H1 (cell line): ENCODE measurements around the gene C20orf141. TPM values are rescaled to one million over a fixed set of nuclear protein-coding genes. Genes with fewer than 3 reads are reported as not detected.

Experiments used
- CTCF ChIA-PET: fragments of 300-600 bp; sonication (Branson Sonifier 250); formaldehyde crosslinking; loops from one replicate; lab custom pipeline; 2021; ENCODE audit not compliant: partially characterized antibody; lab: Charles Lee
- POLR2A ChIA-PET: fragments of 300-600 bp; sonication (Branson Sonifier 250); formaldehyde crosslinking; loops from one replicate; lab custom pipeline; 2021; ENCODE audit warnings: inconsistent platforms; ENCODE audit not compliant: partially characterized antibody; lab: Charles Lee
- DNase-seq, 2 experiments: peaks; one replicate each; pipeline versions ENCODE4 v3.0.0 to v3.0.0-alpha.2; 2010 to 2022; ENCODE audit warnings: low spot score in 2 of 2, low read depth in 1 of 2, mixed read lengths in 1 of 2
- FAIRE-seq: peaks from 2 replicates; lab custom pipeline; 2011; peaks lifted over from hg19 to GRCh38; lab: Jason Lieb, UNC
- H2AFZ ChIP-seq: 2 replicates; pipeline ENCODE4 v1.8.1; 2012; ENCODE audit warnings: low read length, inconsistent platforms
- H2AK5ac ChIP-seq: 2 replicates; pipeline ENCODE4 v1.6.1; 2013; ENCODE audit warnings: low read depth, low read length
- H2BK120ac ChIP-seq: replicated peaks from 2 replicates; pipeline ENCODE3; 2013; ENCODE audit warnings: low read depth, low read length, inconsistent platforms
- H2BK12ac ChIP-seq: 2 replicates; pipeline ENCODE4 v1.6.1; 2013; ENCODE audit warnings: low read depth, low read length
- H2BK15ac ChIP-seq: 2 replicates; pipeline ENCODE4 v1.6.1; 2013; ENCODE audit warnings: low read length
- H2BK20ac ChIP-seq: 2 replicates; pipeline ENCODE4 v1.6.1; 2013; ENCODE audit warnings: low read length
- H2BK5ac ChIP-seq: 2 replicates; pipeline ENCODE4 v1.6.1; 2013; ENCODE audit warnings: low read depth, low read length
- H3K14ac ChIP-seq: 2 replicates; pipeline ENCODE4 v1.6.1; 2013; ENCODE audit warnings: inconsistent platforms; ENCODE audit not compliant: insufficient read length
- H3K18ac ChIP-seq: 2 replicates; pipeline ENCODE4 v1.6.1; 2013; ENCODE audit warnings: low read length; ENCODE audit errors: extremely low read depth
- H3K23ac ChIP-seq: 2 replicates; pipeline ENCODE4 v1.6.1; 2013; ENCODE audit warnings: inconsistent platforms; ENCODE audit not compliant: insufficient read length
- H3K23me2 ChIP-seq: 2 replicates; pipeline ENCODE4 v1.6.1; 2013; ENCODE audit warnings: low read depth, low read length
- H3K27ac ChIP-seq: 2 replicates; pipeline ENCODE4 v1.6.1; 2011; ENCODE audit warnings: low read depth, low read length, inconsistent platforms
- H3K27me3 ChIP-seq, 4 experiments: replicated peaks in 1 of 4; 1 replicate in 1 of 4; 2 replicates in 3 of 4; pipeline versions ENCODE4 v1.6.1 to v1.8.1; 2011 to 2013; ENCODE audit warnings: low read length in 3 of 4, mild to moderate bottlenecking in 3 of 4, inconsistent platforms in 2 of 4, mixed read lengths in 2 of 4, moderate library complexity in 1 of 4; ENCODE audit not compliant: control insufficient read depth in 3 of 4, insufficient read depth in 3 of 4; ENCODE audit errors: extremely low read depth in 1 of 4
- H3K36me3 ChIP-seq, 4 experiments: 2 replicates each; pipeline versions ENCODE4 v1.6.1 to v1.8.1; 2011 to 2013; ENCODE audit warnings: mild to moderate bottlenecking in 4 of 4, low read length in 3 of 4, moderate library complexity in 2 of 4, control low read depth in 1 of 4, inconsistent platforms in 1 of 4; ENCODE audit not compliant: insufficient read depth in 4 of 4, control insufficient read depth in 2 of 4
- H3K4ac ChIP-seq: replicated peaks from 2 replicates; pipeline ENCODE3; 2013; ENCODE audit warnings: low read length, low read depth, mixed read lengths, inconsistent platforms; ENCODE audit not compliant: insufficient read length
- H3K4me1 ChIP-seq, 4 experiments: replicated peaks in 1 of 4; 1 replicate in 1 of 4; 2 replicates in 3 of 4; pipeline versions ENCODE4 v1.6.1 to v1.8.1; 2011 to 2013; ENCODE audit warnings: low read length in 3 of 4, inconsistent platforms in 2 of 4, mixed read lengths in 1 of 4; ENCODE audit not compliant: insufficient read depth in 4 of 4, control insufficient read depth in 3 of 4
- H3K4me2 ChIP-seq, 2 experiments: 2 replicates each; pipeline versions ENCODE4 v1.6.1 to v1.8.1; 2011 to 2013; ENCODE audit warnings: low read depth in 2 of 2, low read length in 2 of 2, control low read depth in 1 of 2, inconsistent platforms in 1 of 2, mild to moderate bottlenecking in 1 of 2; ENCODE audit not compliant: insufficient read depth in 1 of 2
- H3K4me3 ChIP-seq, 4 experiments: fragments of 200-600, 300-600 bp in 1 of 4; sonication (generic), shearing (Covaris generic), sonication (Bioruptor Twin) in 1 of 4; 2 replicates each; pipeline versions ENCODE4 v1.5.1 to v1.8.1; 2011 to 2016; ENCODE audit warnings: low read length in 4 of 4, low read depth in 3 of 4, control low read depth in 2 of 4, inconsistent platforms in 2 of 4, mild to moderate bottlenecking in 2 of 4, mixed read lengths in 1 of 4, moderate library complexity in 1 of 4; ENCODE audit not compliant: insufficient read depth in 2 of 4; ENCODE audit errors: extremely low read depth in 1 of 4
- H3K56ac ChIP-seq: replicated peaks from 2 replicates; pipeline ENCODE3; 2013; ENCODE audit warnings: low read depth, mild to moderate bottlenecking, mixed read lengths, low read length, inconsistent platforms; ENCODE audit not compliant: insufficient read length
- H3K79me1 ChIP-seq: 2 replicates; pipeline ENCODE4 v1.6.1; 2013; ENCODE audit warnings: low read depth, low read length, control low read depth
- H3K79me2 ChIP-seq, 2 experiments: 2 replicates each; pipeline versions ENCODE4 v1.6.1 to v1.8.1; 2012 to 2013; ENCODE audit warnings: low read length in 2 of 2, mild to moderate bottlenecking in 2 of 2, inconsistent platforms in 1 of 2; ENCODE audit not compliant: insufficient read depth in 2 of 2, control insufficient read depth in 1 of 2
- H3K9ac ChIP-seq, 4 experiments: replicated peaks in 1 of 4; 1 replicate in 1 of 4; 2 replicates in 3 of 4; pipeline versions ENCODE4 v1.6.1 to v1.8.1; 2011 to 2013; ENCODE audit warnings: low read depth in 3 of 4, low read length in 3 of 4, control low read depth in 2 of 4, mild to moderate bottlenecking in 2 of 4, moderate library complexity in 2 of 4, inconsistent platforms in 1 of 4; ENCODE audit errors: extremely low read depth in 1 of 4
- H3K9me3 ChIP-seq, 2 experiments: 2 replicates each; pipeline versions ENCODE4 v1.6.1 to v1.8.1; 2012 to 2013; ENCODE audit warnings: mild to moderate bottlenecking in 2 of 2, moderate library complexity in 2 of 2, control low read depth in 1 of 2, inconsistent platforms in 1 of 2, low read depth in 1 of 2, low read length in 1 of 2, mixed read lengths in 1 of 2; ENCODE audit not compliant: insufficient read depth in 2 of 2
- H4K20me1 ChIP-seq, 2 experiments: replicated peaks in 1 of 2; 2 replicates each; pipeline versions ENCODE3 to v1.8.1; 2011 to 2013; ENCODE audit warnings: inconsistent platforms in 2 of 2, low read length in 2 of 2, mild to moderate bottlenecking in 1 of 2; ENCODE audit not compliant: insufficient read depth in 2 of 2, control insufficient read depth in 1 of 2
- H4K5ac ChIP-seq: 2 replicates; pipeline ENCODE4 v1.6.1; 2013; ENCODE audit warnings: low read length, low read depth, mixed read lengths, inconsistent platforms; ENCODE audit not compliant: insufficient read length
- H4K8ac ChIP-seq: 2 replicates; pipeline ENCODE4 v1.8.0; 2013; ENCODE audit warnings: mild to moderate bottlenecking, moderate library complexity, low read length, inconsistent platforms; ENCODE audit not compliant: insufficient read depth; ENCODE audit errors: extremely low read depth
- H4K91ac ChIP-seq: replicated peaks from 2 replicates; pipeline ENCODE3; 2013; ENCODE audit warnings: low read length, mixed read lengths, inconsistent platforms; ENCODE audit not compliant: insufficient read length
- ASH2L ChIP-seq: fragments of 200-600, 300-600 bp; sonication (generic); IDR thresholded peaks from one replicate; pipeline ENCODE4 v1.7.1; 2017; ENCODE audit warnings: low read length
- CBX5 ChIP-seq: fragments of 300-800, 300-1000 bp; sonication (generic); IDR thresholded peaks from 2 replicates; pipeline ENCODE4 v1.7.1; 2016; ENCODE audit warnings: antibody characterized with exemption, low read length, low read depth
- CHD2 ChIP-seq: IDR thresholded peaks from 2 replicates; pipeline ENCODE4 v1.6.1; 2012; ENCODE audit warnings: low read length, improper control_type of control experiment
- E2F6 ChIP-seq: IDR thresholded peaks from 2 replicates; pipeline ENCODE4 v1.6.1; 2012; ENCODE audit warnings: inconsistent platforms
- EP300 ChIP-seq, 2 experiments: IDR thresholded peaks; 1 replicate in 1 of 2; 2 replicates in 1 of 2; pipeline ENCODE4 v1.6.1; 2011 to 2012; ENCODE audit warnings: low read depth in 2 of 2, low read length in 2 of 2, mild to moderate bottlenecking in 2 of 2, borderline replicate concordance in 1 of 2, inconsistent platforms in 1 of 2, moderate library complexity in 1 of 2
- KDM4A ChIP-seq: IDR thresholded peaks from one replicate; pipeline ENCODE4 v1.7.1; 2012; ENCODE audit warnings: low read depth, mild to moderate bottlenecking, moderate library complexity, low read length, inconsistent platforms; ENCODE audit not compliant: severe bottlenecking
- NANOG ChIP-seq: IDR thresholded peaks from 2 replicates; pipeline ENCODE4 v1.6.1; 2011; ENCODE audit warnings: low read length, low read depth, mild to moderate bottlenecking, inconsistent platforms; ENCODE audit not compliant: insufficient read depth, poor library complexity, severe bottlenecking
- PHF8 ChIP-seq: fragments of 200-600 bp; sonication (generic); conservative IDR thresholded peaks from 2 replicates; pipeline ENCODE4 v1.7.1; 2012; ENCODE audit warnings: low read depth, mild to moderate bottlenecking, inconsistent platforms, low read length, moderate library complexity
- RBBP5 ChIP-seq: IDR thresholded peaks from 2 replicates; pipeline ENCODE4 v1.7.1; 2012; ENCODE audit warnings: low read depth, mild to moderate bottlenecking, inconsistent platforms, low read length, moderate library complexity, borderline replicate concordance
- RNF2 ChIP-seq: fragments of 200-900, 300-1000 bp; sonication (generic); IDR thresholded peaks from 2 replicates; pipeline ENCODE4 v1.7.1; 2016; ENCODE audit warnings: borderline replicate concordance, low read depth, mild to moderate bottlenecking, antibody characterized with exemption, low read length; ENCODE audit not compliant: poor library complexity, severe bottlenecking; ENCODE audit errors: missing control alignments
- TAF7 ChIP-seq: optimal IDR thresholded peaks from 2 replicates; pipeline ENCODE3; 2011; ENCODE audit warnings: low read depth, mild to moderate bottlenecking, inconsistent platforms, low read length, moderate library complexity, borderline replicate concordance
- YY1 ChIP-seq: IDR thresholded peaks from 2 replicates; pipeline ENCODE4 v1.6.1; 2011; ENCODE audit warnings: low read depth, mild to moderate bottlenecking, low read length
- WGBS, 2 experiments: shearing (Covaris generic) in 1 of 2; methylation state at CpG; one replicate each; pipeline versions ENCODE4 v1.1.6 to v1.1.7; 2013 to 2015; ENCODE audit warnings: low lambda C conversion rate in 2 of 2, mixed read lengths in 2 of 2, inconsistent platforms in 1 of 2, low coverage in 1 of 2, missing lambda C conversion rate in 1 of 2; ENCODE audit not compliant: insufficient replicate concordance in 2 of 2, insufficient coverage in 1 of 2, insufficient read length in 1 of 2; ENCODE audit errors: extremely low coverage in 1 of 2, missing lambda C conversion rate in 1 of 2; 5-methylcytosine and 5-hydroxymethylcytosine counted together
- polyA plus RNA-seq, 7 experiments: library from polyadenylated mRNA; depleted of rRNA in 3 of 7; stranded (reverse) in 5 of 7; unstranded in 2 of 7; fragments of >200 nt in 5 of 7; fragments of 200-250 nt in 2 of 7; gene quantifications; 1 replicate in 5 of 7; 2 replicates in 1 of 7; 4 replicates in 1 of 7; pipeline versions ENCODE4 v1.2.1 to v1.2.3, GENCODE V29; 2011 to 2013; ENCODE audit warnings: missing spikeins in 2 of 7, mixed read lengths in 2 of 7
- total RNA-seq: library from RNA; stranded (reverse); fragmentation: NEBNext Ultra II Directional; extraction: Animal tissue kit (Norgen Biotek cat#: 25700); gene quantifications from 2 replicates; pipeline ENCODE4 v1.2.1, GENCODE V29; 2021

The C20orf141 gene
- total and polyA plus RNA-seq, 2 of the 8 experiments (the other 6 are each of a cell fraction or from before 2014, with no cell fraction given): not detected

GRCh38 chr20:2783908-2784566 is 30.8 kb upstream of the C20orf141 start:
- no peaks in the 10 kb centered on the region for H4K20me1 ChIP-seq
- H3K79me1 ChIP-seq: no peaks in the 10 kb centered on the region
- H3K27me3 ChIP-seq: no peaks in the 10 kb centered on the region
- no peak overlapping the region for H3K23ac ChIP-seq
- no peaks in the 10 kb centered on the region for H3K36me3 ChIP-seq
- H2AK5ac ChIP-seq: no peak overlapping the region
- WGBS, 2 experiments: 78% methylated on average over 6 of the region's 6 CpGs; no CpG with 5 or more reads in 1 of the 2 experiments
- H2BK5ac ChIP-seq: no peak overlapping the region
- H3K9ac ChIP-seq: no peak overlapping the region
- no peak overlapping the region for H3K4ac ChIP-seq
- CTCF ChIA-PET: no interaction called here
- H2BK15ac ChIP-seq: no peak overlapping the region
- no peak overlapping the region for H3K27ac ChIP-seq
- H3K79me2 ChIP-seq: no peaks in the 10 kb centered on the region
- no peak overlapping the region for H2AFZ ChIP-seq
- no peak overlapping the region for H3K4me2 ChIP-seq
- no peak overlapping the region for H3K4me3 ChIP-seq
- H2BK20ac ChIP-seq: no peak overlapping the region
- no peak for FAIRE-seq
- no peaks in the 10 kb centered on the region; the same call in 1 of the 2 replicates for H3K23me2 ChIP-seq
- H3K14ac ChIP-seq: no peak overlapping the region
- H3K56ac ChIP-seq: no peak overlapping the region
- H4K91ac ChIP-seq: no peak overlapping the region
- no peak overlapping the region for H4K5ac ChIP-seq
- H4K8ac ChIP-seq: no peak overlapping the region
- no peak overlapping the region for H3K18ac ChIP-seq
- H3K9me3 ChIP-seq: no peaks in the 10 kb centered on the region
- H2BK12ac ChIP-seq: no peak overlapping the region
- H2BK120ac ChIP-seq: no peak overlapping the region
- no peaks in the 10 kb centered on the region for H3K4me1 ChIP-seq
- POLR2A ChIA-PET: no interaction called here
- DNase-seq: no peak
- TF ChIP-seq RNF2 (no peak), YY1 (no peak), CBX5 (no peak), CHD2 (no peak), NANOG (no peak), TAF7 (no peak), RBBP5 (no peak), KDM4A (no peak), ASH2L (no peak), E2F6 (no peak), PHF8 (no peak), EP300 (IDR thresholded peaks at IDR 0.05; ENCODE audit: borderline replicate concordance in 1 of 2, low read depth in 2 of 2, low read length in 2 of 2) (no peak)
